ENCODE data around the gene KLK2.

GRCh38 chr19:50882188-50882587 is 8.9 kb downstream of the KLK2 start:
- TF ChIP-seq, protein P1, sequence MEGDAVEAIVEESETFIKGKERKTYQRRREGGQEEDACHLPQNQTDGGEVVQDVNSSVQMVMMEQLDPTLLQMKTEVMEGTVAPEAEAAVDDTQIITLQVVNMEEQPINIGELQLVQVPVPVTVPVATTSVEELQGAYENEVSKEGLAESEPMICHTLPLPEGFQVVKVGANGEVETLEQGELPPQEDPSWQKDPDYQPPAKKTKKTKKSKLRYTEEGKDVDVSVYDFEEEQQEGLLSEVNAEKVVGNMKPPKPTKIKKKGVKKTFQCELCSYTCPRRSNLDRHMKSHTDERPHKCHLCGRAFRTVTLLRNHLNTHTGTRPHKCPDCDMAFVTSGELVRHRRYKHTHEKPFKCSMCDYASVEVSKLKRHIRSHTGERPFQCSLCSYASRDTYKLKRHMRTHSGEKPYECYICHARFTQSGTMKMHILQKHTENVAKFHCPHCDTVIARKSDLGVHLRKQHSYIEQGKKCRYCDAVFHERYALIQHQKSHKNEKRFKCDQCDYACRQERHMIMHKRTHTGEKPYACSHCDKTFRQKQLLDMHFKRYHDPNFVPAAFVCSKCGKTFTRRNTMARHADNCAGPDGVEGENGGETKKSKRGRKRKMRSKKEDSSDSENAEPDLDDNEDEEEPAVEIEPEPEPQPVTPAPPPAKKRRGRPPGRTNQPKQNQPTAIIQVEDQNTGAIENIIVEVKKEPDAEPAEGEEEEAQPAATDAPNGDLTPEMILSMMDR (conservative IDR thresholded peaks at IDR 0.05 in 1 of 2, IDR thresholded peaks at IDR 0.05 in 1 of 2; ENCODE audit: low read depth in 1 of 2, low read length in 2 of 2), result no peak
- TF ChIP-seq EZH2 (IDR thresholded peaks at IDR 0.05; ENCODE audit: low read length, missing control alignments), result no peak
